Neural cell (in vitro differentiated cells): ENCODE measurements around the gene KCNJ10. TPM values are rescaled to one million over a fixed set of nuclear protein-coding genes. Genes with fewer than 3 reads are reported as not detected.

Experiments used
- H2AFZ ChIP-seq: fragments of 200-600, 300-800 bp; sonication (generic), shearing (Covaris generic); 2 replicates; pipeline ENCODE4 v1.6.0; 2014; ENCODE audit warnings: low read depth, mild to moderate bottlenecking, antibody characterized with exemption, low read length, moderate library complexity
- H3F3A ChIP-seq: fragments of 200-600 bp; shearing (Covaris generic); 2 replicates; pipeline ENCODE4 v1.6.1; 2016; ENCODE audit warnings: mild to moderate bottlenecking, moderate library complexity, mixed read lengths, antibody characterized with exemption, low read length; ENCODE audit not compliant: insufficient read depth, poor library complexity, severe bottlenecking
- H3K27ac ChIP-seq: fragments of 200-600, 300-800 bp; sonication (generic), shearing (Covaris generic); 2 replicates; pipeline ENCODE4 v1.5.1; 2014; ENCODE audit warnings: mild to moderate bottlenecking, low read length, moderate library complexity
- H3K27me3 ChIP-seq: fragments of 300-800, 200-600 bp; sonication (generic), shearing (Covaris generic); 2 replicates; pipeline ENCODE4 v1.6.0; 2014; ENCODE audit warnings: mild to moderate bottlenecking, low read depth, low read length, moderate library complexity; ENCODE audit not compliant: insufficient read depth
- H3K36me3 ChIP-seq: fragments of 300-800, 200-600 bp; sonication (generic), shearing (Covaris generic); 2 replicates; pipeline ENCODE4 v1.5.1; 2014; ENCODE audit warnings: mild to moderate bottlenecking, antibody characterized with exemption, low read length, moderate library complexity; ENCODE audit not compliant: insufficient read depth
- H3K4me2 ChIP-seq: fragments of 300-800, 200-600 bp; sonication (generic), shearing (Covaris generic); 2 replicates; pipeline ENCODE4 v1.6.0; 2014; ENCODE audit warnings: mild to moderate bottlenecking, low read length
- H3K4me3 ChIP-seq: fragments of 300-800, 200-600 bp; sonication (generic), shearing (Covaris generic); 2 replicates; pipeline ENCODE4 v1.5.1; 2014; ENCODE audit warnings: mild to moderate bottlenecking, low read length, moderate library complexity
- H3K79me2 ChIP-seq: fragments of 200-600 bp; shearing (Covaris generic); replicated peaks from 2 replicates; pipeline ENCODE4 v1.6.0; 2014; ENCODE audit warnings: mild to moderate bottlenecking, low read length, moderate library complexity; ENCODE audit not compliant: insufficient read depth
- H3K9ac ChIP-seq: fragments of 300-800, 200-600 bp; sonication (generic), shearing (Covaris generic); 2 replicates; pipeline ENCODE4 v1.6.1; 2016; ENCODE audit warnings: mild to moderate bottlenecking, low read length, mixed read lengths
- H3K9me2 ChIP-seq: fragments of 200-600 bp; shearing (Covaris generic); 2 replicates; pipeline ENCODE4 v1.6.1; 2016; ENCODE audit warnings: mild to moderate bottlenecking, low read length, mixed read lengths; ENCODE audit not compliant: insufficient read depth
- H3K9me3 ChIP-seq: fragments of 200-600, 300-800 bp; sonication (generic), shearing (Covaris generic); 2 replicates; pipeline ENCODE4 v1.6.1; 2016; ENCODE audit warnings: mild to moderate bottlenecking, mixed run types, low read length, moderate library complexity, mixed read lengths
- H4K20me1 ChIP-seq: fragments of 200-600 bp; shearing (Covaris generic); 2 replicates; pipeline ENCODE4 v1.6.1; 2016; ENCODE audit warnings: mild to moderate bottlenecking, mixed run types; ENCODE audit not compliant: insufficient read depth
- CTCF ChIP-seq: fragments of 450-650 bp; IDR thresholded peaks from 2 replicates; pipeline ENCODE4 v1.5.1; 2014; ENCODE audit warnings: antibody characterized with exemption, mild to moderate bottlenecking, moderate library complexity; ENCODE audit not compliant: poor library complexity, severe bottlenecking
- EP300 ChIP-seq: fragments of 450-650 bp; conservative IDR thresholded peaks from 2 replicates; pipeline ENCODE4 v1.6.1; 2014; ENCODE audit warnings: antibody characterized with exemption, mild to moderate bottlenecking, moderate library complexity; ENCODE audit not compliant: poor library complexity, severe bottlenecking
- EZH2 ChIP-seq: fragments of 200-600, 300-800 bp; shearing (Covaris generic), sonication (generic); IDR thresholded peaks from 2 replicates; pipeline ENCODE4 v1.6.1; 2014; ENCODE audit warnings: antibody characterized with exemption, low read length, borderline replicate concordance, mild to moderate bottlenecking; ENCODE audit not compliant: insufficient read depth, poor library complexity, severe bottlenecking
- MXI1 ChIP-seq: fragments of 450-650 bp; conservative IDR thresholded peaks from 2 replicates; pipeline ENCODE4 v1.6.1; 2014; ENCODE audit warnings: antibody characterized with exemption, mild to moderate bottlenecking; ENCODE audit not compliant: poor library complexity, severe bottlenecking
- POLR2AphosphoS5 ChIP-seq: IDR thresholded peaks from 2 replicates; pipeline ENCODE4 v1.6.1; 2012
- RAD21 ChIP-seq: fragments of 450-650 bp; conservative IDR thresholded peaks from 2 replicates; pipeline ENCODE4 v1.6.1; 2014; ENCODE audit warnings: antibody characterized with exemption, mild to moderate bottlenecking, moderate library complexity
- REST ChIP-seq: IDR thresholded peaks from 2 replicates; pipeline ENCODE4 v1.6.1; 2012; ENCODE audit warnings: borderline replicate concordance
- SMC3 ChIP-seq: fragments of 450-650 bp; conservative IDR thresholded peaks from 2 replicates; pipeline ENCODE4 v1.6.1; 2014; ENCODE audit warnings: antibody characterized with exemption, mild to moderate bottlenecking, moderate library complexity; ENCODE audit not compliant: poor library complexity
- TAF1 ChIP-seq: IDR thresholded peaks from 2 replicates; pipeline ENCODE4 v1.6.1; 2012; ENCODE audit warnings: low read depth
- polyA plus RNA-seq: library from polyadenylated mRNA; depleted of rRNA; stranded (reverse); fragments of >200 nt; gene quantifications from 2 replicates; pipeline ENCODE4 v1.2.3, GENCODE V29; 2014

Gene KCNJ10
- polyA plus RNA-seq, 1 donor from 2014 or later, result not detected

GRCh38 chr1:160103658-160104408 is 33.9 kb upstream of the KCNJ10 start:
- H3K27me3 ChIP-seq, result no peaks in the 10 kb centered on the region
- no peak overlapping the region for H3K9ac ChIP-seq
- no peak overlapping the region for H2AFZ ChIP-seq

More at GRCh38 chr1:160103658-160104408, 33.9 kb upstream of the KCNJ10 start:
- Histone ChIP-seq H3F3A (no peaks in the 10 kb centered on the region), H3K4me3 (no peak overlapping the region), H3K79me2 (no peaks in the 10 kb centered on the region), H3K36me3 (no peaks in the 10 kb centered on the region), H3K27ac (no peak overlapping the region), H3K4me2 (no peak overlapping the region), H3K9me2 (no peaks in the 10 kb centered on the region), H4K20me1 (no peaks in the 10 kb centered on the region), H3K9me3 (no peaks in the 10 kb centered on the region)
- TF ChIP-seq EZH2 (no peak), POLR2AphosphoS5 (no peak), REST (no peak), EP300 (no peak), CTCF (no peak), TAF1 (no peak), MXI1 (no peak), RAD21 (no peak), SMC3 (no peak)
